COR-L47 (cell line): ENCODE measurements around the gene ILF2.
"Not testable (repeated sequence)": the region's sequence is repeated elsewhere in the genome, so short reads cannot be mapped to it uniquely, and the experiment has no call there.

Source experiments
- DNase-seq: peaks from one replicate; lab custom pipeline; 2025; lab: John Stamatoyannopoulos, UW

ILF2 gene

DNA sequence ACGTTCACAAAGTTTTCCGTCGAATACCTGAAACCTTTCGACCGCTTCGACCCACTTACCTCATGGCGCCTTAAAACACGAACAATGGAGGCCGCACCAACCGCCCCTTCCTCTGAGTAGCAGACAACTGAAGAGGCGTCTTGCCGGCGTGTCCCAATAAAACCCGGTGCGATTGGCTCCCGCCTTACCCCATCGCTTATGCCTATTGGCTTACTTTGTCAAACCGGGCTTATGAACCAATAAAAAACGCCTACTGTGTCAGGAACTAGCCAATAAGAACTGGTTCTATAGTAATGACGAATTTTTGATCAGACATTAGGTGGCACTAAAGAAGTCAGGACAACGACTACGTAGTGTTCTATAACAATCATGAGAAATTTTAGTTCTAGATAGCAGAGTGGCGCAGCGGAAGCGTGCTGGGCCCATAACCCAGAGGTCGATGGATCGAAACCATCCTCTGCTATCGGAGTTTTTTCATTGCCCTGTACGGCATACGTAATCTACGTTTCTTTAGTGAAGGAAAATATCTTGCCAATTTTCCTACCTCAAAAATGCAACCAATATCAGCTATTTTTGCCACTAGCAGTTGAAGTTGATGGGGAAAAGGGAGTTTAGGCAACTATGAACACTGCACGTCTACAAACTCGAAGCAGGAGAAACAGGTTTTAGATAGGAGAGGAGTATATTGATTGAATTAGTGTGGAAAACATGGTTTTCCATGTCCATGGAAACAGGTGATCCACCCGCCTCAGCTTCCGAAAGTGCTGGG lies at the start of gene ILF2:
Gene ILF2 (minus strand): TSS at position 135 of the 769 bp plus-strand sequence. CDS start 71 bp downstream, at position 64.
- DNase-seq, result peak; percentile 99

DNA sequence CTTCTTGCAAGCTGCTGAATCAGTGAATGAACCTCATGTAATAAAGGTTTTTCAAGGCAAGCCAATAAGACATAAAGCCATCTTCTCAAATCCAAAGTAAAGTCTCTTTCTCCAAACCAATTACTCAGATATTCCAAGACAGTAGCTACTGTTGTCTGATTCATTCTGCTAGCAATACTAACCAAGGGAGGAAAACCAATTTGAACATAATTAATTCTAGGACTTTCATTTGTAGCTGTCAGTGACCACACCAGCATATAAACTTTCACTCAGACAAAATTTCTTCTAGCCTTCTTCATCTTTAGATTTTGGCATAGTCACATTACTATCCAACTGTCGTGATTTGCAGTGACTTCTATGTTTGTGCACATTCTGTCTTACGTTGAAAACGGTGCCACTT lies 46.5 kb upstream of the ILF2 start:
- DNase-seq, result no peak

DNA sequence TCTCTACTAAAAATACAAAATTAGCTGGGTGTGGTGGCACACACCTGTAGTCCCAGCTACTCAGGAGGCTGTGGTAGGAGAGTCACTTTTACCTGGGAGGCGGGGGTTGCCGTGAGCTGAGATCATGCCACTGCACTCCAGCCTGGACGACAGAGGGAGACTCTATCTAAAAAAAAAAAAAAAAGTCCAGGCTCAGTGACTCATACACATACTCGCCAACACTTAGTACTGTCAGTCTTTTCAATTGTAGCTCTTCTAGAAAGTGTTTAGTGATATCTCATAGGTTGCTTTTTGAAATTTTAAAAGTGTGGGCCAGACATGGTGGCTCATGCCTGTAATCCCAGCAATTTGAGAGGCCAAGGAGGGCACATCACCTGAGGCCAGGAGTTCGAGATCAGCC lies 45.4 kb upstream of the ILF2 start:
- not testable (repeated sequence) for DNase-seq

DNA sequence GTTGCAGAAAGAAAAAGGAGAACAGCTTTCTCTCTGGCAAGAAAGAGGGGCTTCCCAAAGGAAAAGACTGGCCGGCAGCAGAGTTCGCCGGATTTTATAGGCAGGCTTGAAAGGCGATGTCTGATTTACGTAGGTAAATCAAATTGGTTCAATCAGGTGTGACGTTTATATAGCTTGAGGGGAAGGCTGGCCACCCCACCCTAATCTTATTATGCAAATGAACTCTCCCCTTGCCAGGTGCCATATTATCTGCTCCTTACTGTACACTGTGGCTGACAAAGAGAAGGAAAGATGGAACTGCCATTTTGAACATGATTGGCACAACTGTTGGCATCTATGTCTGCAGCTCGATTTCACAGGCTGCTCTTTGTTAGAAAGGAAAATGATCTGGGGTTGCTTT lies 40.2 kb upstream of the ILF2 start:
- DNase-seq, result no peak

DNA sequence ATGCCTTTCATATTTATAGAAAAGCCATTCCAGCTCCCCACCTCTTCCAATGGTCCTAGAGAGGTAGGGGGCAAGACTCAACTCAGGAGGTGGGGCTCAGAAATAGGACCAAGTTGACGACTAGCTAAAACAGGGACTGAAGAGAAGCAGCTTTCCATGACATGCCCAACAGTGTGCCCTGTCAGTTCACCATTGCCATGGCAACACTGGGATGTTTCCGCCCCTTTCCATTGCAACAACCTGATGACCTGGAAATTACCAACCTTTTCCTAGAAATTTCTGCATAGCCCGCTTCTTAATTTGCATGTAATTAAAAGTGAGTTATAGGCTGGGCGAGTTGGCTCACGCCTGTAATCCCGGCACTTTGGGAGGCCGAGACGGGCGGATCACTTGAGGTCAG lies 34.7 kb upstream of the ILF2 start:
- DNase-seq, result no peak

DNA sequence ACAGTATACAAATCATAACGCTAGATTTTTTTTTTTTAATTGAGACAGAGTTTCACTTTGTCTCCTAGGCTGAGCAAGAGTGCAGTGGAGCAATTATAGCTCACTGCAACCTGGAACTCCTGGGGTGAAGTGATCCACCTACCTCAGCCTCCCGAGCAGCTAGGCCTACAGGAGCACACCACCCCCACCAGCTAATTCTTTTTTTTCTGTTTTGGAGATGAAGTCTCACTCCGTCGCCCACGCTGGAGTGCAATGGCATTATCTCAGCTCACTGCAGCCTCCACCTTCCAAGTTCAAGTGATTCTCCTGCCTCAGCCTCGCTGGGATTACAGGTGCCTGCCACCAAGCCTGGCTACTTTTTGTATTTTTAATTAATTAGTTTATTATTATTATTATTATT lies 29.0 kb upstream of the ILF2 start:
- no peak for DNase-seq

DNA sequence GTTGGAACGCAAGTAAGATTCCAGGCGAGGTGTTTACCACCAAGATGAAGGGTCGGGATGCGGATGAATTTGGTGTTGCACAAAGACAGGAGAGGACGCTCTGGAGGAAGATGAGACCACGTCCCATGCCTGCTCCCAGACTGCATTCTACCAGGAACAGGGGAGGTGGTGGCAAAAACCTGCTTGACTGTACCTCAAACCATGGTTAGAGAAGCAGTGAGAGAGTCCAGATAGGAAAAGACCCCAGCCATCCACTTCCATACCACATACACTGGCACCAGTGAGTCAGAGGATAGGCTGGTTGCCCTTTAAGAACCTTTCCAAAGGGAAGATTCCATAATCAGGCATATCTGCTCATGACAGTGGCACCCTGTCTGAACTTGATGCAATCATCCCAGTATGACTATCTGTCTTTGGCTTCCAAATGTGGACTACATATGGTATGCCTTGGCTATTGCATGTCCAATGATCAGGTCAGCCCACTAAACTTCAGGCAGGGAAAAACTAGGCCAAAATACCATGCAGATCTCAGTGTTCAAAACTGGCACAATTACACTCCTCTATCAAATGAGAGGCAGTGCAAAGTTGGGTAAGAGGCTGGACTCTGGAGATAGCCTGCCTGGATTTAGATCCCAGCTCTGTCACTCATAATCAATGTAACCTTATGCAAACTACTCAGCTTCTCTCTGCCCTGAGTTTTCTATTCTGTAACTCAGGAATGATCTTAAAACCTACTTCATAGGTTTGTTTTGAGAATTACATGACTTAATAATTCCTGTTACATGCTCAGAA lies 28.3 kb upstream of the ILF2 start:
- no peak for DNase-seq

DNA sequence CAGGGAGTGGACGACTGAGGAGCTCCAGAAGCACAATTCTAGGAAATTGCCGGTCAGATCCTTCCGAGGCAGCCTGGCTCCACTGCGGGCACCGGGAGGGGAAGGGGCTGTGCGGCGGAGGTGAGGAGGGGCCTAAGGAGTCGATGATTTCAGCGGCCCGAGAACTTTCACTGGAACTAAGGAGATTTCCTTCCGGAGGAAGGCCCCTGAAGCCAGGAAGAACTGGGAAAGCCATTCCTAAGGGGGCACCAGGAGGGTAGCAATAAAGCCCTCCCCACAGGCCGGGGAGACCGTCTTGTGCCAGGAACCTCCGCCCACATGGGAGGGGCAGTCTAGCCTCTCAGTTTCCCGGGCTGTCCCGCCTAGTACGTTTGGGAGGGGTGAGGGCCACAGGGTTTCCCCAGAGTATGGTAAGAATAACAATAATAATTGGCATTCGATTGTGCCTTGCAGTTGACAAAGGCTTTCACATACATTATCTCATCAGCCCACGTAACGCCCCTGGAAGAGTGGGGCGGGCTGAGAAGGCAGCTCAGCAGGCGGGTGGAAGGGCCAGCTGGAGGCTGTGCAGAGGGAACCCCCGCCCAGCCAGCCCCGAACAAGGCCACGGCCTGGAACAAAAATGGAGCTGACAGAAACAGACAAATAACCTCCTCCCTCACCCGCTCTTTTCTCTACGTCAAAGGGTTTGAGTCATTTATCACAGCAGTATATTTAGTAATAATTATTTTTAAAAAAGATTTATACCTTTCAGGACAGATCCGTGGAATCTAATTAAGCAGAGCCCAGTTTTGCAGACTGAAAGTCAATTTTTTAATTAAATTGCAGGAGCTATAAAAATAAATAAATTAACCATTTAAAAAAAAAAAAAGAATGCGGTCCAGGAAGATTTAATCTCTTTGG lies 27.5 kb upstream of the ILF2 start:
- DNase-seq, result no peak

DNA sequence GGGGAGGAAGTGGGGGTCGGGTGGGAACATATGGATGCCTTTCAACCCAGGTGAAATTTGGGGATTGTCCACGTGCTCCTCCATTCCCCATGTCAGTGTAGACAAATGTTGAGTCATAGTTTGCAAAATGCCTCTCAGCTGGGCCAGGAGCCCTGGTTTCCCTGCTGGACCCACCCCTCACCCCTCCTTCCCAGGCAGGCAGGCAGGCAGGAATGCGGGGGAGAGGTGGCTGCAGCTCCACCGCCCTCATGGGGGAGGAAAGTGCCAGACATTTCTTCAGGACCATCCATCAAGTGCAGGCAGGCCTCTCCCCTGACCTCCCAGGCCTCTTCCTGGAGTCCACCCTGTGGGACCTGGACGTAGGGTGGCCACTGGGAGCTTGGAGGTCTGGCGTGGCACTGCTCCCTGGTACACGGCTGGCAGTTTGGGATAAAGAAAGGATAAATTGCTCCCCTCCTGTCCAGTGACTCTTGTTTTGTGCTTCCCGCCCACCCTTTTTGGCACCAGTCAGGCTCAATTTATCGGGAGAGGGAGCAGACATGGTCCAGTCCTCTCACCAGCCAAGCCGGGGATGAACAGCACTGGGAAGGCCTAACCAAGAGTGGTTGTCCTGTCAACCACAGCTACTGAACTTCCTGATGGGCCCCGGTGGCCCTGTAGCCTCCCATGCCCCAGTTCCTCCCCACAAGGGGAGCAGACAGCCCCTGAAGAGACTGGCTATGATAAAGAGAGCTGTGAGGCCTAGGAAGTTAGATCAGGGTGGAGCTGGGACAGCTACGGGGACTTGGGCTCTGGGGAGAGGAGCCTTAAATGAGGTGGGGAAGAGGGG lies 26.6 kb upstream of the ILF2 start:
- no peak for DNase-seq

DNA sequence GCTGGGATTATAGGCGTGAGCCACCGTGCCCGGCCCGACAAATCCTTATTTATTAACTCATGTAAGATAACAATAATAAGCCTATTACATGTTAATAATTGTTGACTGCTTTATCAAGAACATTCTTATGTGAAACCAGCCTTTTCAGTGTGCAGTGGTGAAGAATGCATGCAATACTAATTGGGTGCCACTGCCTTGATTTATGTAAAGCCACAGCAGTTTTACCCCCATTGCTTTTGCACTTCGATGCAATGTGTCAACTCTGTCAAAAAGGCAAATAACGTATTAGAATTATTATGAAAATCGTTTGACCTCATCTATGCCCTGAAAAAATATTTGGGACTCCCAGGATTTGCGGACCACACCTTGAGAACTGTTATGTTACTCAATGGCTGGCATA lies 25.9 kb upstream of the ILF2 start:
- no peak for DNase-seq

DNA sequence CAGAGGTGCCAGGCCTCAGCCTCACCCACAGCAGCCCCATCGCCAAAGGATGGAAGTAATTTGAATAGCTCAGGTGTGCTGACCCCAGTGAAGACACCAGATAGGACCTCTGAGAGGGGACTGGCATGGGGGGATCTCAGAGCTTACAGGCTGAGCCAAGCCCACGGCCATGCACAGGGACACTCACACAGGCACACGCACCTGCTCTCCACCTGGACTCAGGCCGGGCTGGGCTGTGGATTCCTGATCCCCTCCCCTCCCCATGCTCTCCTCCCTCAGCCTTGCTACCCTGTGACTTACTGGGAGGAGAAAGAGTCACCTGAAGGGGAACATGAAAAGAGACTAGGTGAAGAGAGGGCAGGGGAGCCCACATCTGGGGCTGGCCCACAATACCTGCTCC lies 22.7 kb upstream of the ILF2 start:
- no peak for DNase-seq

DNA sequence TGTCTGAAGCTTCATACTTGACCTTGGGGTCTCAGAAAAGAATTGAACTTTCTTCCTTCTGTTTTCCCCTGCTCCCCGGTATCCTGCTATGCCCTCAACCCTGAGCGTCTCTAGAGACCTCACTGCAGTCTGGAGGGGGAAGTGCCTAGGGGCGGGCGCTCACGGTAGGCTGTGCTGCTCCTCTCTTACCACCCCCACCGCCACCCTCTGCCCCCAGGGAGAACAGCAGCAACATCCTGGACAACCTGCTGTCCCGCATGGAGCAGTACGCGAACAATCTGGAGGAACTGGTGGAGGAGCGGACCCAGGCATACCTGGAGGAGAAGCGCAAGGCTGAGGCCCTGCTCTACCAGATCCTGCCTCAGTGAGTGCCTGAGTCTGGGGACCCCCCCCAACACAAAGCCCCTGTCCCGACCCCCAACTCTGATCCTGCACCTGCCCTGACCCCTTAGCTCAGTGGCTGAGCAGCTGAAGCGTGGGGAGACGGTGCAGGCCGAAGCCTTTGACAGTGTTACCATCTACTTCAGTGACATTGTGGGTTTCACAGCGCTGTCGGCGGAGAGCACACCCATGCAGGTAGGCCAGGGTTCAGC lies 18.0 kb upstream of the ILF2 start:
- no peak for DNase-seq

DNA sequence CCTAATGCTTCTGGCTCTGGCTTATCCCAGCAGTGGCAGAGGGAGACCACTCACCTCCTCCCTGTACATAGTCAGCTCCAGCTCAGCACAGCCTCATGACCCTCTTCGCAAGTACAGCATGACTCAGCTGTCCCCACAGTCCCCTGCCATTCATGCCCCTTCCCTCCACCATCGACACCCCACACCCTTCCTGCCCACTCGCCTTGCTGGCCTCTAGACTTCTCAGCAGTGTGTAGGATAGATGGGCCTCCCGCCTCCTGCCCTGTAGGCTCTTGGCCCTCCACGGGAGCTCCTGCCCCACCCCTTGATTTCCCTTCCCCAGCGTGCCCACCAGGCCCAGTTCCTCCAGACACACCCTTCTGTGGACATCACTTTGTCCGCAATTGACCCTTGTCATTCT lies 17.5 kb upstream of the ILF2 start:
- no peak for DNase-seq

DNA sequence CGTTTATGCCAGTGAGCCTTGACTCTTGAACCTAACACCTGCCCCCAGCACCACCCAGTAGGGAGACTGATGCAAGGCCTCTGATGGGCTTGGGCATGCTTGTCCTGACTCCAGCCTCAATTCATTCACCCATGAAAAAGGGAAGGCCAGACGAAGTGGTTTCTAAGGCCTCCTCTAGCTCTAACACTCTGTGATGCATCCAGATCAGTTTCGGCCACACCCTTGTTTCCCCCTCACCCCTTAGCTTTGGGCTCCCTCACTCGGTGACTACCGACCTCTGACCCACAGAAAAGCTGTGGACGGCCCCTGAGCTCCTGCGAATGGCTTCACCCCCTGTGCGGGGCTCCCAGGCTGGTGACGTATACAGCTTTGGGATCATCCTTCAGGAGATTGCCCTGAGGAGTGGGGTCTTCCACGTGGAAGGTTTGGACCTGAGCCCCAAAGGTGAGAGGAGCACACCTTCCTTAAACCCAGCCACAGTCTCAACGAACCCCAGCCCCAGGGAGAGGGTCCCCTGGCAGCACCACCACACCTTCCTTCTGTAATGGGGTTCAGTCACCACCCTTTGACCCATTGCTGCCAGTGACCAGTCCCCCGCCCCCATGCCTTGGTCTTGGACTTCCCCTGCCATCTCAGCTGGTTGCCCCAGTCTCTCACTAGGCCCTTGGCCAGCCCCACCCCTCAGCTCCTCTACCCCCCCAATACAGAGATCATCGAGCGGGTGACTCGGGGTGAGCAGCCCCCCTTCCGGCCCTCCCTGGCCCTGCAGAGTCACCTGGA lies 16.7 kb upstream of the ILF2 start:
- no peak for DNase-seq

DNA sequence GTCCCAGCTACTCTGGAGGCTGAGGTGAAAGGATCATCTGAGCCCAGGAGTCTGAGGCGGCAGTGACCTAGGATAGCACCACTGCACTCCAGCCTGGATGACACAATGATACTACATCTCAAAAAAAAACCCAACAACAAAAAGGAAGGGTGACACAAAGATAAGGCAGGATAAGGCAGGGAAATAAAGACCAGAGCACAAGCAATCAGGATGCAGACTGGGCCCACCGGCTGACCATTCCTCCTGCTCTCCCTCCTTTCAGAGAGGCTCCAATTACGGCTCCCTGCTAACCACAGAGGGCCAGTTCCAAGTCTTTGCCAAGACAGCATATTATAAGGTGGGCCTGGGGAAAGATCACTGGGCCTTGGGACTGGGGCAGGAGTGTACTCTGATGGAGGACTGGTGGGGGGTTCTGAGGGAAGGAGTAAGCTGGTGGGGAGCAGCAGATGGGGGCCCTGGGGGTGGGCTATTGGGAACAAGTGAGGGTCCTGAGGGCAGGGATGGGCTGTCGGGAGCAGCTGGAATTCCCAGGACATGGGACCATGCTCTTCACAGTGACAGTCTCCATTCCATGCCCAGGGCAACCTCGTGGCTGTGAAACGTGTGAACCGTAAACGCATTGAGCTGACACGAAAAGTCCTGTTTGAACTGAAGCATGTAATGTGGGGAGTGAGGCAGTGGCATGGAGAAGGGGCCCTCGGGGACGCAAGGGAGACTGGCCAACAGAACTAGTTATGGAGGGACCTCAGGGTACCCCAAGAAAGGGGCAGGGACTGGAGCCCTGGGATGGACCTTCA lies 14.9 kb upstream of the ILF2 start:
- no peak for DNase-seq

DNA sequence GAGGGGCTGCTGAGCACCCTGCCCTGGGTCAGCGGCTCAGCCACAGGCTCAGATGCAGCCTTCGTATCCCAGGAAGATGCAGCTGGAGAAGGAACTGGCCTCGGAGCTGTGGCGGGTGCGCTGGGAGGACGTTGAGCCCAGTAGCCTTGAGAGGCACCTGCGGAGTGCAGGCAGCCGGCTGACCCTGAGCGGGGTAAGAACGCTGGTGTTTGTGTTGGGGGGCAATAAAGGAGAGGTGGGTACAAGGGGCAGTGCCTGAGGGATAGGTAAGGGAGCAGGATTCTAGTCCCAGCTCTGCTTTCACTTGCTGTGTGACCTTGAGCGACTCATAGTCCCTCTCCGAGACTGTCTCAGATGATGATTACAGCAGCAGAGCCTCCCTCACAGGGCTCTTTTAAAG lies 14.1 kb upstream of the ILF2 start:
- no peak for DNase-seq

DNA sequence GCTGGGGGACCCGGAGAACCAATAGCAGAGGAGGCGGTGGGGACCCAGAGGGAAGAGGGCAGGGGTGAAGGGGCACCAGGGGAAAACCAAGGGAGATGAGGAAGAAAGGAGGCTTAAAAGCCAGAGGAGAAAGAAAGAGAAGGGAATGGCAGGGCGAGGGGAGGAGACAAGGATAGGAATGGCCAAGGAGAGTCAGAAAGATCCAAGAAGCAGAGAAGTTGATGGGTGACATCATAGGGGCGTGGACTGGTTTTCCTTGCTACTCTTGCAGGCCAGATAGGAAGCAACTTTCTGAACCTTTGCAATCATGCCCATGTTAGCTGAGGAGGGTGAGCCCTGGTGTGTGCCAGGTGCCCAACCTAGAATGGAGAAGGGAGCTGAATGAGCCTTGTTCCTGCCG lies 13.1 kb upstream of the ILF2 start:
- no peak for DNase-seq

DNA sequence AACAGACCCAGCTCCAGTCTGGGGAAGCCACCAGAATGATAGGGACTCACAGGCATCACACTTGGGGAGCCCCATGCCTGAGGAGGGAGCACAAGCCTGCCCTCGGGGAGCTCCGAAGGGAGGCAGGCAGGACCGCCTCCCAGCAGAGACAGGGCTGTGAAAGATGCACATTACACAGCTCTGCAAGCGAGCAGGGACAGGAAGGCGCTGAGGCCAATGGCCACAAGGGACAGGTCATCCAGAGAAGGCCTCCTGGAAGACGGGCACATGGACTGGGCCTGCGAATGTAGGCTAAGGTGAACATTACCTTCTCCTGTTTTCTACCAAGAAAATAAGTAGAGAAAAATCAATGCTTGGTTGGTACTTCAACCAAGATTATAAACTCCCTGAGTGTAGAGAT lies 11.9 kb upstream of the ILF2 start:
- DNase-seq, result no peak

DNA sequence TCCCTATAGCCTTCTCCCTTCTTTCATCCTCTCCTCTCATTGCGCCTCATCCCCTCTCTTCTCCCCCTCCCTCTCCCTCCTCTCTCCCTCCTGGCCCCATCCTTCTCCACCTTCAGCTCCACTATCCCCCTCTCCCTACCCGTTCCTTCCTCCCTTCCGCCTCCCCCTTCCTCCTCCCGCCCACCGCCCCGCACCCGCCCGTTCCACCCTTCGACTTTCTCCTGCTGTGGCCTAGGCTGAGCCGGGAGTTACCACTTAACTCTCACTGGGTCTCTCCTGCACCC lies 9.3 kb upstream of the ILF2 start:
- no peak for DNase-seq
